Measurements from ENCODE around the gene PRKD1. TPM values are rescaled to one million over a fixed set of nuclear protein-coding genes. Genes with fewer than 3 reads are reported as not detected.

PRKD1 gene
- total RNA-seq, 2 donors from 2014 or later: 12.0 to 12.6 TPM

DNA sequence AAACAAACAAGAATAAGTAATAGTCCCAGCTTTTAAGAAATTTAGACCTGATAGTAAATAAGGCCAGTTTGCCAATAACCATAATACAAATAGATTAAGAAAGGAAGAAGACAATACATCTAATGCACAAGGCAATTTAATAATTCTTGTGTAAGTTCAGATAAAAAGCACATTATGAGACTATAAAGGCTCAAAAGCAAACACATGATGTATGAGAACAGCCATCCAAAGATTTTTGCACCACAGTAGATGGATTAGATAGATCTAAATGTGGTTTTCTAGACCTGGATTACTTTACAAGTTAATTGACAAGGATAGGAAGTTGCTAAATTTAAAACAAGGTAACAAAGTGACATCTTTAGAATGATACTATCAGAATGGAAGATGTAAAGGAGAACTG lies 125.4 kb downstream of the PRKD1 start:
- Histone ChIP-seq H3K4me3 (ENCODE audit: low read length) (no peak overlapping the region), H3K36me3 (ENCODE audit: control insufficient read depth, insufficient read depth, low read length) (no peaks in the 10 kb centered on the region), H3K4me1 (ENCODE audit: control insufficient read depth, insufficient read depth, low read length) (no peaks in the 10 kb centered on the region), H3K27ac (ENCODE audit: low read depth, low read length) (no peak overlapping the region), H3K9ac (ENCODE audit: extremely low read depth, low read length, poor library complexity, severe bottlenecking) (no peak overlapping the region), H3K27me3 (ENCODE audit: control insufficient read depth, insufficient read depth, low read length, poor library complexity, severe bottlenecking) (no peaks in the 10 kb centered on the region), H3K9me3 (ENCODE audit: control insufficient read depth, low read length) (no peaks in the 10 kb centered on the region)
- no peak for DNase-seq
- no peaks in the 10 kb centered on the region for H3K9me3 Mint-ChIP-seq
- H3K4me1 Mint-ChIP-seq: peaks cover 16% of the 10 kb centered on the region
- H3K4me3 Mint-ChIP-seq: no peak overlapping the region
- no peaks in the 10 kb centered on the region for H3K36me3 Mint-ChIP-seq (ENCODE audit: low read depth)
- H3K27me3 Mint-ChIP-seq (ENCODE audit: insufficient read depth): no peaks in the 10 kb centered on the region
- TF ChIP-seq, protein P1, sequence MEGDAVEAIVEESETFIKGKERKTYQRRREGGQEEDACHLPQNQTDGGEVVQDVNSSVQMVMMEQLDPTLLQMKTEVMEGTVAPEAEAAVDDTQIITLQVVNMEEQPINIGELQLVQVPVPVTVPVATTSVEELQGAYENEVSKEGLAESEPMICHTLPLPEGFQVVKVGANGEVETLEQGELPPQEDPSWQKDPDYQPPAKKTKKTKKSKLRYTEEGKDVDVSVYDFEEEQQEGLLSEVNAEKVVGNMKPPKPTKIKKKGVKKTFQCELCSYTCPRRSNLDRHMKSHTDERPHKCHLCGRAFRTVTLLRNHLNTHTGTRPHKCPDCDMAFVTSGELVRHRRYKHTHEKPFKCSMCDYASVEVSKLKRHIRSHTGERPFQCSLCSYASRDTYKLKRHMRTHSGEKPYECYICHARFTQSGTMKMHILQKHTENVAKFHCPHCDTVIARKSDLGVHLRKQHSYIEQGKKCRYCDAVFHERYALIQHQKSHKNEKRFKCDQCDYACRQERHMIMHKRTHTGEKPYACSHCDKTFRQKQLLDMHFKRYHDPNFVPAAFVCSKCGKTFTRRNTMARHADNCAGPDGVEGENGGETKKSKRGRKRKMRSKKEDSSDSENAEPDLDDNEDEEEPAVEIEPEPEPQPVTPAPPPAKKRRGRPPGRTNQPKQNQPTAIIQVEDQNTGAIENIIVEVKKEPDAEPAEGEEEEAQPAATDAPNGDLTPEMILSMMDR (conservative IDR thresholded peaks at IDR 0.05): no peak
- H3K27ac Mint-ChIP-seq: no peak overlapping the region

DNA sequence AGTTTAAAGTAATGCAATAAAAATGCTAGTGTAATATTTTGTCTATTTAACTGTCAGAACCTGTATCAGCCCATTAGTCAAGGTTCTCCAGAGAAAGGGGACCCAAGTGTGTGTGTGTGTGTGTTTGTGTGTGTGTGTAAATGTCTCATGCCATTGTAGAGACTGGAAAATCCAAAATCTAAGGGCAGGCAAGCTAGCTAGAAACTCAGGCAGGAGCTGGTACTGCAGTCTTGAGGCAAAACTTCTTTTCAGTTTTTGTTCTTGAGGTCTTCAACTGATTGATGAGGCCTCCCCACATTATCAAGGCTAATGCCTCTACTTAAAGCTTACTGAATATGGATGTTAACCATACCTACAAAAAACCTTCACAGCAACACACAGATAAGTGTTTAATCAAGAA lies 126.7 kb downstream of the PRKD1 start:
- Histone ChIP-seq H3K27ac (ENCODE audit: low read depth, low read length) (no peak overlapping the region), H3K9ac (ENCODE audit: extremely low read depth, low read length, poor library complexity, severe bottlenecking) (no peak overlapping the region), H3K36me3 (ENCODE audit: control insufficient read depth, insufficient read depth, low read length) (no peaks in the 10 kb centered on the region), H3K4me1 (ENCODE audit: control insufficient read depth, insufficient read depth, low read length) (no peaks in the 10 kb centered on the region), H3K27me3 (ENCODE audit: control insufficient read depth, insufficient read depth, low read length, poor library complexity, severe bottlenecking) (no peaks in the 10 kb centered on the region), H3K9me3 (ENCODE audit: control insufficient read depth, low read length) (no peaks in the 10 kb centered on the region), H3K4me3 (ENCODE audit: low read length) (no peak overlapping the region)
- Mint-ChIP-seq H3K36me3 (ENCODE audit: low read depth) (no peaks in the 10 kb centered on the region), H3K4me1 (peaks cover 8% of the 10 kb centered on the region), H3K4me3 (no peak overlapping the region), H3K27me3 (ENCODE audit: insufficient read depth) (no peaks in the 10 kb centered on the region), H3K9me3 (no peaks in the 10 kb centered on the region), H3K27ac (no peak overlapping the region)
- TF ChIP-seq, protein P1 (conservative IDR thresholded peaks at IDR 0.05): peak; percentile 59
- DNase-seq: no peak

DNA sequence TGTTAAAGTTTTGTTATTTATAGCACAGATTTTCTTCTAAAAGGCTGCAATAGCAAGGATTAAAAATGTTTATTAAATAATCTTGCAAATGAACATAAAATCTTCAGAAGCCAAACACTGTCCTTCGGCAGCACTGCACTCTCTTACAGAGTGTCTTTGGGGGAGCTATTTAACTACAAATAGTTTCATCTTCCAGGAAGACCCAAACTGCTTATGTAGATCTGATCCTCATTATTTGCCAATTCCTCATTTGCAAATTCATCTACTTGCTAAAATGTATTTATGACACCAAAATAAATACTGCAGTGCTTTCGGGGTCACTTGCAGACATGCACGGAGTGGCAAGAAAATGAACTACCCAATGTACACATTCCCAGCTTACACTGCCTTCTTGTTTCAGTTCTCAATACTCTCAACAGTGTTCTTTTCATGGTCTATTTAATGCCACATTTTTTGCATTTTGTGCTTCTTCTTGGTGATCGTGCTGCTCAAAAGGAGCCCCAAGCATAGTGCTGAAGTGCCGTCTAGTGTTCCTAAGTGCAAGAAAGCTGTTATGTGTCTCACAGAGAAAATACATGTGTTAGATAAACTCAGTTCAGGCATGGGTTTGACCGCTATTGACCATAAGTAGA lies 128.1 kb downstream of the PRKD1 start:
- H3K36me3 ChIP-seq (ENCODE audit: control insufficient read depth, insufficient read depth, low read length): no peaks in the 10 kb centered on the region
- no peaks in the 10 kb centered on the region for H3K9me3 ChIP-seq (ENCODE audit: control insufficient read depth, low read length)
- H3K27me3 Mint-ChIP-seq (ENCODE audit: insufficient read depth): no peaks in the 10 kb centered on the region
- H3K27ac Mint-ChIP-seq: no peak overlapping the region
- no peaks in the 10 kb centered on the region for H3K4me1 ChIP-seq (ENCODE audit: control insufficient read depth, insufficient read depth, low read length)
- no peak for DNase-seq
- no peaks in the 10 kb centered on the region for H3K36me3 Mint-ChIP-seq (ENCODE audit: low read depth)
- no peaks in the 10 kb centered on the region for H3K9me3 Mint-ChIP-seq
- H3K4me3 ChIP-seq (ENCODE audit: low read length): no peak overlapping the region
- no peaks in the 10 kb centered on the region for H3K27me3 ChIP-seq (ENCODE audit: control insufficient read depth, insufficient read depth, low read length, poor library complexity, severe bottlenecking)
- no peak overlapping the region for H3K27ac ChIP-seq (ENCODE audit: low read depth, low read length)
- peaks cover 4% of the 10 kb centered on the region for H3K4me1 Mint-ChIP-seq
- 87 to 92% methylated on average over 4 to 6 of the region's 6 CpGs for WGBS, 2 experiments (ENCODE audit: insufficient coverage in 1 of 2, insufficient read length in 1 of 2)
- TF ChIP-seq, protein P1 (conservative IDR thresholded peaks at IDR 0.05): no peak
- no peak overlapping the region for H3K4me3 Mint-ChIP-seq
- no peak overlapping the region for H3K9ac ChIP-seq (ENCODE audit: extremely low read depth, low read length, poor library complexity, severe bottlenecking)
